GM19351 (cell line): ENCODE measurements around the gene ERG.

Source experiments
- ATAC-seq: cut with Tn5 transposase; IDR thresholded peaks from one replicate; pipeline ENCODE4 v1.9.1; 2021; ENCODE audit warnings: mild to moderate bottlenecking, moderate library complexity; ENCODE audit not compliant: unreplicated experiment

The ERG gene

DNA sequence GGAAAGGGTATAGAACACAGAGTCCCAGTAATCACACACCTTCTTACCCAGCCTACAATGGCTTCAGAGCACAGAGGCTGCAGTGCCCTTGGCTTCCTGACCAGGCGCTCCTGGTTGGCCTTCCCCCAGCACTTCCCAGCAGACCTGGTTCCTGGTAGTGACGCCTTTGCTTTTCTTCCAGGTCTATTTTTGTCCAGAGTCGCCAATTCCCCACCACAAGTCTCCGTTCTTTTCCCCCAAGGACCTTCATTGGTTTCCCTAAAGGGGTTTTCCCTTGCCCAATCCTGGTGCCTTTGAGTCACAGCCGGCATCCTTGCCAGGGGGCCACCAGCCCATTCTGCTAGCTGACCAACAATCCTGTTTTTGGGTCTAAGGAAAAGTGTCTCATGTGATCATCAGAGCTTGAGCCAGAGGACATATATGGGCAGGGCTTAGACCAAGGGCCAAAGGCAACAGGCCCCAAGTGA is 156.7 kb downstream of the ERG start:
- ATAC-seq, result no peak

DNA sequence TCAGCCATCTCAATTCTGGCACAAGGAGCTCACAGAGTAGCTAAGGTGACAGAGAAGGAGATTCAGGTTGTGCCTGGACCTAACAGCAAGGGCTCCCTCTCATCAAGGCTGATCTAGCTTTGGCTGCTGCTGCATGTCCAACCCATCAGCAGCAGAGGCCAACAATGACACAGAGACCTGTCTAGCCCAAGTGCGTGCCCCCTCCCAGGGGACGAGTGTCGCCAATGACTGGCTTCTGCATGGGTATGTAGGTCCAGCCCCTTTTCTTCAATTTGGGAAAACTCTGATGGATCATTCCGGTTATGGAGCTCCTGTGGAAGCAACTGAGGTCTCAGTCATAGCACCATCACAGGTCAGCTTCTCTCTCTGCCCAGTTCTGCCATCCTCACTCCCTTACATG is 158.1 kb downstream of the ERG start:
- no peak for ATAC-seq

DNA sequence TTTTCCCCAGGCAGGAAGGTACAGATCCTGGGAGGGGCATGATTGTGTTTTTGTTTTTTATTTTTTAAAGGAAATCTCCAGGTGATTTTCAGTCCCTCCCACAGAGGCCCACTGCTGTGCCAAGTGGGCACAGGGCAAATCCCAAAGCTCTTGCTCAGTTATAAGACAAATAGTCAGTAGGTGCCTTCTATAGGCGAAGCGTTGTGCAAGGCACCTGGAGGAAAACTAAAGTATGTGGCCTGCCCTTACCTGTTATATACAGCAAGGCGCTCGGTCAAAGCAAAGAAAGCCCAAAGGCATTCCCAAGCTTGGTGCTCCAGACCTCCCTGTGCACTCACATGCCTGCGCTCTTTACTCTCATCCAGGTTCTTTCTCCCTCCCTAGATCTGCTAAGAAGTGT is 160.5 kb downstream of the ERG start:
- ATAC-seq, result no peak

DNA sequence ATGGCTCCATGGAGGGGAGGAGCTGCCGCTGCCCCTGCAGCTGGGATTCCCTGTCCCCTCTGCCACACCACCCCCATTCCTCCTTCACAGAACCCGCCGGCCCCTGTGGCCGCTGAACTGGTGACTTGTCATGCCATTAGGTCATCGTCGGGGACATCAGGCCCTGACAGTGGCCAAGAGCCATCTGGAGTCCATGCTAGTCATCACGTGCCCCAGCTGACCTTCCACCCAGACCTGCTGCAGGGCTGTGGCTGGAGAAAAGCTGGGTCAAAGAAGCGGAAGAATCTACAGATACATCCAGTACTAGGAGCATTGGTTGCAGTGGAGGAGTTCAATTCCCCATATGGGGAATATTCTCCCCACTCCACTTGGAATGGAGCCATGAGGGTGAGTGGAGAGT is 163.4 kb downstream of the ERG start:
- ATAC-seq, result no peak

DNA sequence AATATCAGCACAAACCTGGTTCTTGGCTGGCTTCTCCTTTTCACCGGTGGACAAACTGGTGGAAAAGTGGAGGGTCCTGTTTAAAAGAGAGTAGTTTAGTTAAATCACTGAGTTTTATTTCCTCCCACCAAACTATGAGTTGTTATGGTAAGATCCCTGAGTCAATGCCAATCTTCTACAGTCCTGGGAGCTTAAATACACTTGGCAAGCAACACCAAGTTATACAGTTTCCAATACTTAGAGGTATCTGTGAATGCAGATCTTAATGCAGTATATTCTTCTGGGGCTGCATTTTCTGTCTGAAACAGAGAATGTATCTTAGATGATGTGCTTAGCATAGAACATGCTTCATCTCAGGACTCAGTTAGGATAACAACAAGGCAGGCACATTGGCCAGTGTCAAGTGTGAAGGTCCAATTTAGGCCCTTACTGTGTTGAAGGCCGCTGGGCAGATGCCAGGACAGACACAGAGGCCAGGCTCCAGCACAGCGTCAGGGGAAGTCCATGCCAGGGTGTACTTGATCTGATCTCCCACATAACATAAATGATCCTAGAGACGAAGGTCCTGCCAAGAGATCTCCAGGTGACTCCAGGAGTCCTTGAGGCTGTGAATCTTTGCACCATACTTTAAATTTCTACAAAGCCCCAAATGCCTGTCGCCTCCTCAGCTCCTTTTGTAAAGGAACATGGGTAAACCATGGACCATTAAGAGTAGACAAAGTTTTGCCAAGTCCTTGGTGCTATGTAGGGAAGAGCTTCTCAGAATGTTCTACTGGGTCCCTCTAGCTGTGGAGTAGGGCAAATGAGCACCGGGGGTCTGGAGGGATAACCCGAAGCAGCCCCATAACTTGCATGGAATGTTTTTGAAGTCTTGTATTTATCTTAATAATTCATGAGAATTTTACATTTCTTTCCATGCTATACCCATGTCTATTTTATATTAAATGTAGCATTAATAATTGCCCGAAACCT is 164.7 kb downstream of the ERG start:
- no peak for ATAC-seq

DNA sequence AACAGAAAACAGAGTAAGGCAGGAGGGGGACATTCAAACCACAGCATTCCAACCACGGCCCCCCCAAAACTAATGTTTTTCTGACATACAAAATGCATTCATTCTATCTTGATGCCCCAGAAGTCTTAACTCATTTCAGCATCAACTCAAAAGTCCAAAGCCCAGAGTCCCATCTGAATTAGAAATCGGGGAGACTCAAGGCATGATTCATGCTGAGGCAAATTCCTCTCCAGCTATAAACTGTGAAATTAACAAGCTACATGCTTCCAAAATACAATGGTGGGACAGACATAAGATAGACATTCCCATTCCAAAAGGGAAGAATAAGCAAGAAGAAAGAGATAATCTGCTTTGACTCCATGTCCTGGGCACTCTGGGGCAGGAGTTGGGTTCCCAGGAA is 167.6 kb downstream of the ERG start:
- ATAC-seq, result no peak
